GM19025 (cell line): ENCODE measurements around the gene DEFB132.

Experiments
- ATAC-seq: cut with Tn5 transposase; IDR thresholded peaks from one replicate; pipeline ENCODE4 v1.9.1; 2021; ENCODE audit warnings: mild to moderate bottlenecking, low read depth, moderate library complexity; ENCODE audit not compliant: unreplicated experiment

DEFB132 gene

GRCh38 chr20:259981-260380 is 2.5 kb downstream of the DEFB132 start:
- no peak for ATAC-seq

DNA sequence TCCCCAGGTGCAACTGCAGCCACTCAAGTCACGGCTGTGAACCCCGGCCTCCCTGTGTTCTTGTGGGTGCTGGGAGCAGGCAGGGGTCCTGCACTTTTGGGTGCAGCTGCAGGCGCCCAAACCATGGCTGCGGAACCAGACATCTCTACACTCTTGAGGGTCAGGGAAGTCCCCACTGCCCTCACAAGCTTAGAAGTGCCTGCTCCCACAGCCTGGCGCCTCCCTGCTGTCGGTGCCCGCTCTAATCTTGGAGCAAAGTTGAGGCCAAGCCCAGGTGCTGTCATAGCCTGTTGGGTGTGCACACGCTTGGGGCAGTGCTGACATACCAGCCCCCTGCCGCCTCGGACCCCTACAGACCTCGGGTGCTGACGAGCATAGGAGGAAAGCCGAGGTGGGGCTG is 6.2 kb downstream of the DEFB132 start:
- no peak for ATAC-seq

- no peak for ATAC-seq
These were observed 9.4 kb downstream of the DEFB132 start for GRCh38 chr20:266596-267562.

DNA sequence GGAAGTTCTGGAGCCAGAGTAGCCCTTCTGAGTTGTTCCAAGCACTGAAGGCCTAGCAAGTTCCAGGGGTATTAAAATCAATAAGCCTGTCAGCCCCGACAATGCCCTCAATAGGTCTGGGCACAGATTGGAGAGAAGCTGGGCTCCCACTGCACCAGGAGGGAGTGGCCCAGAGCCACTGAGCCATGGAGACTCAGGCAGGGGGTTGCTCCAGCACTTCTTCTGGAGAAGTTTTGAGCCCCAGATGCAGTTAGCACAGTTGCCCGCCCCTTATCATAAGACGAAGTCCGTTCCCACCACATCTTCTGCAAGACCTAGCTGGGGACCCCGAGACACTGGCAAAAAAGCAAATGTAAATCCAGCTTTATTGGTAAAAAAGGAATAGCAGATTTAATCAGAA is 13.0 kb downstream of the DEFB132 start:
- no peak for ATAC-seq

GRCh38 chr20:271069-271468 is 13.5 kb downstream of the DEFB132 start:
- ATAC-seq = no peak

GRCh38 chr20:271528-271927 is 14.0 kb downstream of the DEFB132 start:
- no peak for ATAC-seq

DNA sequence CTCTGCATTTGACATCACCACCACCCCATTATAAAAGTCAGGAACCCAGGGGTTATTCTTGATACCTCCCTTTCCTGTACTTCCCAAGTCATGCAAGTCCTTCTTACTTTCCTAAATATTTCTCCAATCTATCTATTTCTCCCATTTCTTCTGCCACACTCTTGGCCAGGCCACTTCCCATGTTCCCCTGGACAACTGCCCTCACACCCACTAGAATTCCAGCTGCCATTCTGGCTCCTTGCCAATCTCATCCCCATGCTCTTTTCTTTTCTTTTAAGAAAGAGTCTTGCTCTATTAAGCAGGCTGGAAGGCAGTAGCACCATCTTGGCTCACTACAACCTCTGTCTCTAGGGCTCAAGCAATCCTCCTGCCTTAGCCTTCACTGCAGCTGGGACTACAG is 15.2 kb downstream of the DEFB132 start:
- ATAC-seq = no peak

- no peak for ATAC-seq
These were observed 16.4 kb downstream of the DEFB132 start for GRCh38 chr20:273884-274283.

DNA sequence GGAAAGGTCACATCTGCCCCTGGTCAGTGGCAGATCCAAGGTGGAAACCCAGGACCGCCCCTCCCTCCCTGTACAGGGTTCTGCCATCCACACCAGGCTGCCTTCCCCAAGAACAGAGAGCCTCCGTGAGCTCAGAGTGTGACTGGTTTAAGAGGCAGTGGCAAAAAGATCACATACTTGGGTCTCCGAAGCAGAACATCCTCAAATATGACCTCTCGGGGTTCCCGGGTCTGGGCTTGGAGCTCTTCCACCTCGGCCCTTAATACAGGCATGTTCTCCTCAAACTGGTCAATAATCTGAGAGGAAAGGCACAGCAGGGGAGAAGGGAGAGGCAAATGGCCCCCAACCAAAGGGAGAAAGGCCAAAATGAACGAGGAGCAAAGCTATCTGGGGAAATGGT is 18.3 kb downstream of the DEFB132 start:
- ATAC-seq = no peak

GRCh38 chr20:276620-277495 is 19.3 kb downstream of the DEFB132 start:
- no peak for ATAC-seq

GRCh38 chr20:277496-277781 is 19.9 kb downstream of the DEFB132 start:
- ATAC-seq = no peak

GRCh38 chr20:278181-278580 is 20.7 kb downstream of the DEFB132 start:
- no peak for ATAC-seq

GRCh38 chr20:278607-279571 is 21.4 kb downstream of the DEFB132 start:
- ATAC-seq = no peak

GRCh38 chr20:284172-284571 is 26.6 kb downstream of the DEFB132 start:
- no peak for ATAC-seq

GRCh38 chr20:286508-286907 is 29.0 kb downstream of the DEFB132 start:
- ATAC-seq = no peak

- ATAC-seq = no peak
These were observed 31.6 kb downstream of the DEFB132 start for GRCh38 chr20:288956-289692.

DNA sequence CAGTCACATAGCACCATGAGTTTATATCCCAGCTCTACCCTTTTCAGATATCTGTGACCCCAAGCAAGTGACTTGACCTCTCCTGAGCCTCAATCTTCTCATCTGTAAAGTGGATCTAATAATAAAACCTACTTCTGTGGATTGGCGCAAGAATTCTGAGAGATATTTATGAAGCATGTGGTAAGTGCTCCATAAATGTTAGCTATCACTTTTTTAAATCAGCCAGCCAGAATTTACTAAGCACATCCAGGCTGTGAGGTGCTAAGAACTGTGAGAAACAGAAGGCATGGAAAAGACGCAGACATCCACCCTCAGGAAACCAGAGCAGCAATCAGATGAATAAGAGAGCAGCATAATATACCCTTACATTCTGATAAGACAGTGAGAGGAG is 32.2 kb downstream of the DEFB132 start:
- ATAC-seq = no peak

DNA sequence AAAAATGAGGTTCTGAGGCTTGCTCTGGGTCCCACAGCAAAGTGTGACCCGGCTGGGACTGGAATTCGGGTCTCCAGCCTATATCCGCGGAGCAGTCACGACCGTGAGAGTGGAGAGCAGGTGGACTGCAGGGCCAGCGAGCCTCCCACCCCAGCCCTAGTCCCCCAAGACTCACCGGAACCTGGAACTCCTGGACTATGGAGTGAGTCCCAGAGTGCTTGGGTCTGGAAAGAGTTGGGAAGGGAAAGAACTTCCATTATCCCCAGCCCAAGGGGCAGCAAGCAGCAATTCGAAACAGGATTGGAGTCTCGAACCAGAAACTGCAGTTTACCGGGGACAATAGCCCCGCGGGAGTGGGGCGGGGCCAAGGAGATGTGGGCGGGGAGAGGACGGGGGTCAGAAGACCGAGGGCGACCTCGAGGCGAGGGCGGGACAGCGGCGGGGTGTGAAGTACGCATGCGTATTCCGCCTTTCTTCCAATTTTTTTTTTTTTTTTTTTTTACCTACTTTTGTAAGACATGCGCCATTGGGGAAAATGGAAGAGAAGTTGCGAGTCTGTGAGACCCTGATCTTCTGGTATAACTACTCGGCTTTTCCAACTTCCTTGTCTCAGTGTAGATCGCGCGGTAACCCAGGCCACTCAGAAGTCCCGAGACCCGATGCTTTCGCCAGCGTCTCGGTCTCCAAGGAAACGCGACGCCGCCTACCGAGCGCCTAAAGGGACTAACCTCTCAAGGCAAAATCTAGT is 32.7 kb downstream of the DEFB132 start, which contains the start of gene C20orf96:
C20orf96 (minus strand) TSS at position 667 of the 748 bp plus-strand sequence; CDS start at position 527, 140 bp downstream.
- ATAC-seq = peak; percentile 88

DNA sequence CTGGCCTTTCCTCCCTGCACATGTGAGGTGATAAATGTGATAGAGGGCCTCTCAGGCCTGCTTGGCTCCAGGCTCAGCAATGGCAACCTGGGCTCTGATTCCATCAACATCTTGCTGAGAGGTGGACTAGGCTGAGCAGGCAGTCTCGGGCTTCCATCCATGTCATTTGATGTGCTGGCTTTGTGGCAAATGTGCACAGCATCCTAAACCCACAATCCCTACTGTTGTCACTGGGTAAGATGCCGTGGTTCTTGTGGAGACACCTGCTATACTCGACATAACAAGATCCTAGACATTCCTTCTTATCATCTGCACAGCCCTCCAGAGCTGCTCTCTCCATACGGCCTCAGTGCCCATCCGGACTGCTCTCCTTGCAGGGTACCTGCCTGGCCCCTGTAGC is 37.1 kb downstream of the DEFB132 start:
- no peak for ATAC-seq
